ENCODE measurements around the gene NR1D1.
"Not testable (repeated sequence)": the region's sequence is repeated elsewhere in the genome, so short reads cannot be mapped to it uniquely, and the experiment has no call there.

Gene NR1D1

DNA sequence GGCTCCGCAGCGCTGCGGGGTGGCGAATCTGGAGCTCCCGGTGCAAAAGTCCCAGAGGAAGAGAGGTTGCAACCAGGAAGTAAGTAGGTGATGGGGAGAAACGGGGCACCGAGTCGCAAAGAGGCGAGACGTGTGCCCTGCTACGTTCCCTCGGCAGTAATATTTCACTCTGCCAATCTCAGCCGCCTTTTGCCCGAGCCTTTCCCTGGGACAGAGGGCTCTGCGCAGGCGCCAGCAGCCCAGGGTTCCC, at the start of gene NR1D1:
Gene NR1D1 (minus strand): TSS at position 171 of the 250 bp plus-strand sequence. CDS start 495 bp downstream, outside the sequence.
- no peak for DNase-seq

DNA sequence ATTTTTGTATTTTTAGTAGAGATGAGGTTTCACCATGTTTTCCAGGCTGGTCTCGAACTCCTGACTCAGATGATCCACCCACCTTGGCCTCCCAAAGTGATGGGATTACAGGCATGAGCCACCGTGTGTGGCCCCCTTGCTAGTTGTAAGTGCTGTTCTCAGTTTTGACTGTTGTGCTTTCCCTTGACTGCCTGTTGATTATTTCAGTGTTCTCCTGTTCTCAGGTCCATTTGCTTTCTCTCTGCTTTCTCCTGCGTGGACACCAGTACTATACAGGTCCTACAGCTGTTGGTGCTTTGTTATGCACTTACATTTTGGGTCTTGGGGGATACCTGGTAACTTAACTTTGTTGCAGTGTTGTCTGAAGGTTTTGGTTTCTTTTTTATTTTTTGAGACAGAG, 48.1 kb upstream of the NR1D1 start:
- no peak for DNase-seq

- no peak for DNase-seq
These were observed 45.1 kb upstream of the NR1D1 start for GRCh38 chr17:40145476-40145875.

GRCh38 chr17:40143166-40143565, 42.8 kb upstream of the NR1D1 start:
- DNase-seq = not testable (repeated sequence)

DNA sequence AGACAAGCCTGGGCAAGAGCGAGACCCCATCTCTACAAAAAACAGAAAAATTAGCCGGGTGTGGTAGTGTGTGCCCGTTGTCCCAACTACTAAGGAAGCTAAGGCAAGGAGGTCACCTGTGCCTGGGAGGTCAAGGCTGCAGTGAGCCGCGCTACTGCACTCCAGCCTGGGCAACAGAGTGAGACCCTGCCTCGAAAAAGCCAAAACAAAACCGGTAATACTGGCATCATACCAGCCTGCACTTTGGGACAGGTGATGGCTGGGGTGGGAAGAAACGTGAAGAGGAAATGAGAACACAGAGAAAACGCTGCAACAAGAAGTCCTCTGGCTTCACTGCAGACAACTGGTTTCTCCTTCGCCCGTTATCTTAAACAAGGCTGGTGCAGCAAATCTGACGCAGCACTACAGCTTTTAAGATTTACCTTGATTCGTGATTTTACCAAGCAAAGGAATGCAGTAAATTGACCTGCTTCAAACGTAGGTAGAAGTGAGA, 39.2 kb upstream of the NR1D1 start:
- DNase-seq = no peak

GRCh38 chr17:40135817-40136216, 35.4 kb upstream of the NR1D1 start:
- no peak for DNase-seq

DNA sequence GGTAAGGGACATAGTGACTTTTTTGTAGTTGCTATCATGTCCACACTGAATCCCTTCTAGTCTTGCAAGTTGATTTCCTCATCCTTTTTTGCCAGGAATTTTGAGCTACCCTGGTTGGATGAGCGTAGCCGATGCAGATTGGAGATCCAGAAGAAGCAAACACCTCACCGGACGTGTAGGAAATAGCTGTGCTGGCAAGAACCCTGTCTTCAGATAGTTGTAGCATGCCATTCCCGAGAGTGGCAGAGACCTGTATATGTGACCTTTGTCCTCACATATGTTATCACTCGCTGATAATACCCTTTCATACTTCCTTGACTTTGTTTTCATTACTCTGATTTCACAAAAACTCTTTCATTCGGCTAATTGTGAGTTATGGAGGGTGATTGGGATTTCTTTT, 33.8 kb upstream of the NR1D1 start:
- DNase-seq = no peak

- no peak for DNase-seq
These were observed 30.1 kb upstream of the NR1D1 start for GRCh38 chr17:40130352-40131042.

DNA sequence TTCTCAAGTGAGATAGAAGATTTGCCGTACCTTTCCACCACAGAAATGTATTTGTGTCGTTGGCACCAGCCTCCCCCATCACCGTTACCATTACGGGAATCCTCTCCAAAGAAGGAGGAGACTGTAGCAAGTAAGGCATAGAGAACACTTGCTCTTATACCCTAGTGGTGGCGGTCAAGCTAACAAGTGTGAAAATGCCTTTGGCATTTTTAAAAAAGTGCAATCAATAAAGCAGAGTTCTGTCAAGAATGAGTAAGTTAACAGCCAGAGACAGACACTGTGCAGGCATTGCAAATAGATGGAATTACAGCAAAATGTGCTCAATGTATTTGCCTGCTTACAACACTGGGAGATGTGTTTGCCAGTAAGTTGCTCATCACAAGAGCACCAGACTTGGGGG, 29.1 kb upstream of the NR1D1 start:
- DNase-seq = no peak

- DNase-seq = no peak
These were observed 24.1 kb upstream of the NR1D1 start for GRCh38 chr17:40124279-40125141.

- no peak for DNase-seq
These were observed 23.4 kb upstream of the NR1D1 start for GRCh38 chr17:40123811-40124114.

DNA sequence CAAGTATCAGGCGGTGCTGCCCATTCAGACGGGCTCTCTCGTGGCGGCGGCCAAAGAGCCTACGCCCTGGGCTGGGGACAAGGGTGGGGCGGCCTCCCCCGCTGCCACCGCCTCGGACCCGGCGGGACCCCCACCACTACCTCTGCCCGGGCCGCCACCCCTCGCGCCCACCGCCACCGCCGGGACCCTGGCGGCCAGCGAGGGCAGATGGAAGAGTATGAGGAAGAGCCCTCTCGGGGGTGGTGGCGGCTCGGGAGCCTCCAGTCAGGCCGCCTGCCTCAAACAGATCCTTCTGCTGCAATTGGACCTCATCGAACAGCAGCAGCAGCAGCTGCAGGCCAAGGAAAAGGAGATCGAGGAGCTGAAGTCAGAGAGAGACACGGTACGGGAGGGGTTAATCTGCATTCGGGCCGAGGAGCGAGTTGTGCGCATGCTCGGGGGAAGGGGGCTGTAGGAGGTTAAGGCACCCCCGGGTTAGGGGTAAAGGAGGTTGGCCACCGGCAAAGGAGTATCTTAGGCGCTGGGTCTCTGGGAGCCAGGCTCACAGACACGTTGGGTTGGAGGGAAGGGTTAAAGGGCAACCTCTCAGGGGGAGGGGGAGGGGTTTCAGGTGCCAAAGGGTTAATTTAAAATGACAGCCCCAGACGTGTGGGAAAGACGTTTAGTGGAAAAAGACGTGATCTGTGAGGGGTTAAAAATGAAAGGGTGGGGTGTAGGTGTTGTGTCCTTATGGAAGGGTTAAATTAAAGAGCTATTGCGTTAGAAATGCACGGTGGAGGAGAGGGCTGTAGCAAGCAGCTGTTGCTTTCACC, 22.8 kb upstream of the NR1D1 start:
- peak in 3 of 4 experiments; percentile 26 to 27 (median 27) for DNase-seq

- DNase-seq = peak in 3 of 4 experiments; percentile 51 to 61 (median 52)
These were observed 22.0 kb upstream of the NR1D1 start for GRCh38 chr17:40122136-40122998.

GRCh38 chr17:40121181-40122135, 21.1 kb upstream of the NR1D1 start, which contains the start of gene MSL1:
Gene MSL1, plus strand, starts transcription at chr17:40121971. Its CDS starts 642 bp downstream, at chr17:40122613.
- peak; percentile 65 to 75 (median 72) for DNase-seq

DNA sequence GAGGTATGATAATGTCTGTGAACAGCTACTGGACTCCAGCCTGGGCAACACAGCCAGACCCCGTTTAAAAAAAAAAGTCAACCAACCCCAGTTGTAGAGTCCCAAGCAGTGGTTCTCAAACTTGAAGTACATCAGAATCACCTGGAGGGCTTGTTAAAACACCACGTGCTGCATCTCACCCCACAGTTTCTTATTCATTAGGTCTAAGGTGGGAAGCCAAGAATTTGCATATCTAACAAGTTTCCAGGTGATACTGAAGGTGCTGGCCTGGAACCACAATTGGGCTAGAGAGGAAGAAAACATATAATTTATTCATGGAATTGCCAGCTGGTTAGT, 14.7 kb upstream of the NR1D1 start:
- no peak for DNase-seq

- DNase-seq = no peak
These were observed 13.5 kb upstream of the NR1D1 start for GRCh38 chr17:40113907-40114245.

GRCh38 chr17:40113110-40113906, 12.9 kb upstream of the NR1D1 start:
- DNase-seq = peak; percentile 73 to 85 (median 82)

- DNase-seq = no peak
These were observed 12.3 kb upstream of the NR1D1 start for GRCh38 chr17:40112718-40113109.

- DNase-seq = no peak
These were observed 11.9 kb upstream of the NR1D1 start for GRCh38 chr17:40112191-40112711.

All from activated CD4-positive, CD25-positive, alpha-beta regulatory T cell (primary cell).